ENCODE results near the gene MAP4K4. TPM values are rescaled to one million over a fixed set of nuclear protein-coding genes. Genes with fewer than 3 reads are reported as not detected.

The MAP4K4 gene
- total RNA-seq, 1 donor from 2014 or later, result 122 TPM

DNA sequence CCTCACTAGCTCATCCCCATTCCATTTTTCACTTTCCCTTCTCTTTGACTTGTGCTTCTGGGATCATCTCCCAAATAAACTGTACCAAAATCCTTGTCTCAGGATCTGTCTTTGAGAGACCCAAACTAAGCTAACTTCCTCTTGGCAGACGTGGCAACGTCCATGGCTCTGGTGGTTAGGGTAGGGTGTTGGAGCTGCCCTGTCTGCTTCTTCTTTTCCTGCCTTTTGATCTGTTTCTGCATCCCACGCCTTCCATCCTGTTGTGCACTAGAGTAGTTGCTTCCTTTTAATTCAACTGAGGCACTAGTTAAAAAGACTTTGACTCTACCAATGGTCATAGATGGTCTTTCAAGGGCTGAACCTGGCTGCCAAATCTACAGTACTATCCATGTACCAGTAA is 5.5 kb upstream of the MAP4K4 start:
- TF ChIP-seq, protein P1, sequence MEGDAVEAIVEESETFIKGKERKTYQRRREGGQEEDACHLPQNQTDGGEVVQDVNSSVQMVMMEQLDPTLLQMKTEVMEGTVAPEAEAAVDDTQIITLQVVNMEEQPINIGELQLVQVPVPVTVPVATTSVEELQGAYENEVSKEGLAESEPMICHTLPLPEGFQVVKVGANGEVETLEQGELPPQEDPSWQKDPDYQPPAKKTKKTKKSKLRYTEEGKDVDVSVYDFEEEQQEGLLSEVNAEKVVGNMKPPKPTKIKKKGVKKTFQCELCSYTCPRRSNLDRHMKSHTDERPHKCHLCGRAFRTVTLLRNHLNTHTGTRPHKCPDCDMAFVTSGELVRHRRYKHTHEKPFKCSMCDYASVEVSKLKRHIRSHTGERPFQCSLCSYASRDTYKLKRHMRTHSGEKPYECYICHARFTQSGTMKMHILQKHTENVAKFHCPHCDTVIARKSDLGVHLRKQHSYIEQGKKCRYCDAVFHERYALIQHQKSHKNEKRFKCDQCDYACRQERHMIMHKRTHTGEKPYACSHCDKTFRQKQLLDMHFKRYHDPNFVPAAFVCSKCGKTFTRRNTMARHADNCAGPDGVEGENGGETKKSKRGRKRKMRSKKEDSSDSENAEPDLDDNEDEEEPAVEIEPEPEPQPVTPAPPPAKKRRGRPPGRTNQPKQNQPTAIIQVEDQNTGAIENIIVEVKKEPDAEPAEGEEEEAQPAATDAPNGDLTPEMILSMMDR (IDR thresholded peaks at IDR 0.05), result no peak
- no peaks in the 10 kb centered on the region for H3K27me3 Mint-ChIP-seq (ENCODE audit: low read depth)
- no peak for DNase-seq (ENCODE audit: low spot score)
- peaks cover 8% of the 10 kb centered on the region for H3K4me1 Mint-ChIP-seq (ENCODE audit: low read depth)
- no peaks in the 10 kb centered on the region for H3K36me3 Mint-ChIP-seq (ENCODE audit: low read depth)
- H3K4me3 Mint-ChIP-seq (ENCODE audit: unreplicated experiment), result no peak overlapping the region
- H3K27ac Mint-ChIP-seq (ENCODE audit: unreplicated experiment), result no peak overlapping the region
- no peaks in the 10 kb centered on the region for H3K9me3 Mint-ChIP-seq (ENCODE audit: low read depth)

GRCh38 chr2:101692766-101693165 is 4.7 kb upstream of the MAP4K4 start:
- H3K27me3 Mint-ChIP-seq (ENCODE audit: low read depth), result no peaks in the 10 kb centered on the region
- no peak overlapping the region for H3K27ac Mint-ChIP-seq (ENCODE audit: unreplicated experiment)
- no peaks in the 10 kb centered on the region for H3K36me3 Mint-ChIP-seq (ENCODE audit: low read depth)
- TF ChIP-seq, protein P1 (IDR thresholded peaks at IDR 0.05), result no peak
- H3K4me1 Mint-ChIP-seq (ENCODE audit: low read depth), result peaks cover 8% of the 10 kb centered on the region
- DNase-seq (ENCODE audit: low spot score), result no peak
- H3K4me3 Mint-ChIP-seq (ENCODE audit: unreplicated experiment), result no peak overlapping the region
- H3K9me3 Mint-ChIP-seq (ENCODE audit: low read depth), result no peaks in the 10 kb centered on the region

GRCh38 chr2:101693991-101694588 is 3.4 kb upstream of the MAP4K4 start:
- H3K9me3 Mint-ChIP-seq (ENCODE audit: low read depth), result no peaks in the 10 kb centered on the region
- H3K27me3 Mint-ChIP-seq (ENCODE audit: low read depth), result no peaks in the 10 kb centered on the region
- H3K27ac Mint-ChIP-seq (ENCODE audit: unreplicated experiment), result no peak overlapping the region
- no peak overlapping the region for H3K4me3 Mint-ChIP-seq (ENCODE audit: unreplicated experiment)
- TF ChIP-seq, protein P1 (IDR thresholded peaks at IDR 0.05), result no peak
- peaks cover 8% of the 10 kb centered on the region for H3K4me1 Mint-ChIP-seq (ENCODE audit: low read depth)
- no peaks in the 10 kb centered on the region for H3K36me3 Mint-ChIP-seq (ENCODE audit: low read depth)
- no peak for DNase-seq (ENCODE audit: low spot score)

- no peaks in the 10 kb centered on the region for H3K27me3 Mint-ChIP-seq (ENCODE audit: low read depth)
Observed at GRCh38 chr2:101696272-101697123, 1.0 kb upstream of the MAP4K4 start.

More at GRCh38 chr2:101696272-101697123, 1.0 kb upstream of the MAP4K4 start:
- peak overlapping the region; percentile 75 for H3K4me3 Mint-ChIP-seq (ENCODE audit: unreplicated experiment)
- peaks cover 8% of the 10 kb centered on the region for H3K4me1 Mint-ChIP-seq (ENCODE audit: low read depth)
- peaks cover 4% of the 10 kb centered on the region for H3K36me3 Mint-ChIP-seq (ENCODE audit: low read depth)
- peak overlapping the region; percentile 75 for H3K27ac Mint-ChIP-seq (ENCODE audit: unreplicated experiment)
- no peak for DNase-seq (ENCODE audit: low spot score)
- TF ChIP-seq, protein P1 (IDR thresholded peaks at IDR 0.05), result no peak
- H3K9me3 Mint-ChIP-seq (ENCODE audit: low read depth), result no peaks in the 10 kb centered on the region

Measured in chondrocyte (in vitro differentiated cells).